ENCODE measurements around the gene ATP11A.

- no peak for TF ChIP-seq POLR2A (IDR thresholded peaks at IDR 0.05)
- TF ChIP-seq CTCF (IDR thresholded peaks at IDR 0.05): peak; percentile 79 to 95 (median 87)
Measured at GRCh38 chr13:112873851-112874750, 184.3 kb downstream of the ATP11A start.
